SK-N-SH (cell line): Measurements from ENCODE around the gene SLCO2B1.

ENCODE experiments used
- CHD2 ChIP-seq: fragments of 150-350 bp; IDR thresholded peaks from 2 replicates; pipeline ENCODE4 v1.6.1; 2018; ENCODE audit warnings: low read length; ENCODE audit not compliant: partially characterized antibody
- EP300 ChIP-seq, 2 experiments: IDR thresholded peaks; 2 replicates each; pipeline versions ENCODE4 v1.4.0 to v1.6.1; 2012; ENCODE audit warnings: borderline replicate concordance in 1 of 2, low read depth in 1 of 2, low read length in 1 of 2
- FOSL2 ChIP-seq: IDR thresholded peaks from 2 replicates; pipeline ENCODE4 v1.4.0; 2012; ENCODE audit warnings: low read depth, mild to moderate bottlenecking, moderate library complexity, borderline replicate concordance
- FOXM1 ChIP-seq: IDR thresholded peaks from 2 replicates; pipeline ENCODE4 v1.4.0; 2012; ENCODE audit warnings: low read depth, mild to moderate bottlenecking
- POLR2AphosphoS5 ChIP-seq: IDR thresholded peaks from 2 replicates; pipeline ENCODE4 v1.6.1; 2012; ENCODE audit warnings: low read depth, low read length
- RAD21 ChIP-seq: IDR thresholded peaks from 2 replicates; pipeline ENCODE4 v1.6.1; 2012; ENCODE audit warnings: mild to moderate bottlenecking, low read length
- SIN3A ChIP-seq: IDR thresholded peaks from 2 replicates; pipeline ENCODE4 v1.6.1; 2012; ENCODE audit warnings: low read depth, mild to moderate bottlenecking, low read length, moderate library complexity, borderline replicate concordance
- TF ChIP-seq, protein P1 (sequence below): fragments of 200-600 bp; sonication (generic); IDR thresholded peaks from 2 replicates; pipeline ENCODE4 v1.6.1; 2017; ENCODE audit warnings: antibody characterized with exemption, mild to moderate bottlenecking, moderate library complexity
- TF ChIP-seq, protein P2 (sequence below): fragments of 150-350 bp; IDR thresholded peaks from 2 replicates; pipeline ENCODE4 v1.6.1; 2017; ENCODE audit warnings: antibody characterized with exemption, low read length, low read depth, borderline replicate concordance
- TF ChIP-seq, protein P3 (sequence below): IDR thresholded peaks from 2 replicates; pipeline ENCODE4 v1.6.1; 2012; ENCODE audit warnings: mild to moderate bottlenecking, low read depth, low read length, moderate library complexity
- TF ChIP-seq, protein P4 (sequence below): IDR thresholded peaks from 2 replicates; pipeline ENCODE4; 2012
- TF ChIP-seq, protein P5 (sequence below): IDR thresholded peaks from 2 replicates; pipeline ENCODE4 v1.4.0; 2012; ENCODE audit warnings: low read depth, borderline replicate concordance

DNA sequence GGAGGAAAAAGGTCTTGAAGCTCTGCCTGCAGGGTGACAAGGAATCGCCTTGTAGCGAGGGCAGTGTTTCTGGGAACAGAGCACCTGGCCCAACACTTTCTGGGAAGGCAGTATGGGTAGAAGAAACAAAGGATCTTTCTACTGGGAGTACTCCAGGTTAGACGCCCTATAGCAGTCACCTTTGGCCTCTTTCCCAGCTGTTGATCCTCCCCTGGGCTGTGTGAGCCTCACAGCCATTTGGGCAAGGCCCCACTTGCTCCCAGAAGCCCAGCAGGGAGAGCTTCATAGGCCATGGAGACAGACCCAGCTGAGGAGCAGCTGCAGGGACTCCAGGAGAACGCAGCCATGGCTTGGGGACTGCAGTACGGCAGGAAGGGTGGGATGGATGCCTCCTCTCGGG lies 1.2 kb downstream of the SLCO2B1 start:
- TF ChIP-seq, protein P1, sequence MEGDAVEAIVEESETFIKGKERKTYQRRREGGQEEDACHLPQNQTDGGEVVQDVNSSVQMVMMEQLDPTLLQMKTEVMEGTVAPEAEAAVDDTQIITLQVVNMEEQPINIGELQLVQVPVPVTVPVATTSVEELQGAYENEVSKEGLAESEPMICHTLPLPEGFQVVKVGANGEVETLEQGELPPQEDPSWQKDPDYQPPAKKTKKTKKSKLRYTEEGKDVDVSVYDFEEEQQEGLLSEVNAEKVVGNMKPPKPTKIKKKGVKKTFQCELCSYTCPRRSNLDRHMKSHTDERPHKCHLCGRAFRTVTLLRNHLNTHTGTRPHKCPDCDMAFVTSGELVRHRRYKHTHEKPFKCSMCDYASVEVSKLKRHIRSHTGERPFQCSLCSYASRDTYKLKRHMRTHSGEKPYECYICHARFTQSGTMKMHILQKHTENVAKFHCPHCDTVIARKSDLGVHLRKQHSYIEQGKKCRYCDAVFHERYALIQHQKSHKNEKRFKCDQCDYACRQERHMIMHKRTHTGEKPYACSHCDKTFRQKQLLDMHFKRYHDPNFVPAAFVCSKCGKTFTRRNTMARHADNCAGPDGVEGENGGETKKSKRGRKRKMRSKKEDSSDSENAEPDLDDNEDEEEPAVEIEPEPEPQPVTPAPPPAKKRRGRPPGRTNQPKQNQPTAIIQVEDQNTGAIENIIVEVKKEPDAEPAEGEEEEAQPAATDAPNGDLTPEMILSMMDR: no peak
- TF ChIP-seq FOSL2 (no peak), RAD21 (no peak), FOXM1 (no peak), EP300 (IDR thresholded peaks at IDR 0.05; ENCODE audit: borderline replicate concordance in 1 of 2, low read depth in 1 of 2, low read length in 1 of 2) (no peak), CHD2 (no peak), POLR2AphosphoS5 (no peak), SIN3A (no peak)
- TF ChIP-seq, protein P2, sequence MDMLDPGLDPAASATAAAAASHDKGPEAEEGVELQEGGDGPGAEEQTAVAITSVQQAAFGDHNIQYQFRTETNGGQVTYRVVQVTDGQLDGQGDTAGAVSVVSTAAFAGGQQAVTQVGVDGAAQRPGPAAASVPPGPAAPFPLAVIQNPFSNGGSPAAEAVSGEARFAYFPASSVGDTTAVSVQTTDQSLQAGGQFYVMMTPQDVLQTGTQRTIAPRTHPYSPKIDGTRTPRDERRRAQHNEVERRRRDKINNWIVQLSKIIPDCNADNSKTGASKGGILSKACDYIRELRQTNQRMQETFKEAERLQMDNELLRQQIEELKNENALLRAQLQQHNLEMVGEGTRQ: no peak
- TF ChIP-seq, protein P3, sequence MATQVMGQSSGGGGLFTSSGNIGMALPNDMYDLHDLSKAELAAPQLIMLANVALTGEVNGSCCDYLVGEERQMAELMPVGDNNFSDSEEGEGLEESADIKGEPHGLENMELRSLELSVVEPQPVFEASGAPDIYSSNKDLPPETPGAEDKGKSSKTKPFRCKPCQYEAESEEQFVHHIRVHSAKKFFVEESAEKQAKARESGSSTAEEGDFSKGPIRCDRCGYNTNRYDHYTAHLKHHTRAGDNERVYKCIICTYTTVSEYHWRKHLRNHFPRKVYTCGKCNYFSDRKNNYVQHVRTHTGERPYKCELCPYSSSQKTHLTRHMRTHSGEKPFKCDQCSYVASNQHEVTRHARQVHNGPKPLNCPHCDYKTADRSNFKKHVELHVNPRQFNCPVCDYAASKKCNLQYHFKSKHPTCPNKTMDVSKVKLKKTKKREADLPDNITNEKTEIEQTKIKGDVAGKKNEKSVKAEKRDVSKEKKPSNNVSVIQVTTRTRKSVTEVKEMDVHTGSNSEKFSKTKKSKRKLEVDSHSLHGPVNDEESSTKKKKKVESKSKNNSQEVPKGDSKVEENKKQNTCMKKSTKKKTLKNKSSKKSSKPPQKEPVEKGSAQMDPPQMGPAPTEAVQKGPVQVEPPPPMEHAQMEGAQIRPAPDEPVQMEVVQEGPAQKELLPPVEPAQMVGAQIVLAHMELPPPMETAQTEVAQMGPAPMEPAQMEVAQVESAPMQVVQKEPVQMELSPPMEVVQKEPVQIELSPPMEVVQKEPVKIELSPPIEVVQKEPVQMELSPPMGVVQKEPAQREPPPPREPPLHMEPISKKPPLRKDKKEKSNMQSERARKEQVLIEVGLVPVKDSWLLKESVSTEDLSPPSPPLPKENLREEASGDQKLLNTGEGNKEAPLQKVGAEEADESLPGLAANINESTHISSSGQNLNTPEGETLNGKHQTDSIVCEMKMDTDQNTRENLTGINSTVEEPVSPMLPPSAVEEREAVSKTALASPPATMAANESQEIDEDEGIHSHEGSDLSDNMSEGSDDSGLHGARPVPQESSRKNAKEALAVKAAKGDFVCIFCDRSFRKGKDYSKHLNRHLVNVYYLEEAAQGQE: no peak
- TF ChIP-seq, protein P4, sequence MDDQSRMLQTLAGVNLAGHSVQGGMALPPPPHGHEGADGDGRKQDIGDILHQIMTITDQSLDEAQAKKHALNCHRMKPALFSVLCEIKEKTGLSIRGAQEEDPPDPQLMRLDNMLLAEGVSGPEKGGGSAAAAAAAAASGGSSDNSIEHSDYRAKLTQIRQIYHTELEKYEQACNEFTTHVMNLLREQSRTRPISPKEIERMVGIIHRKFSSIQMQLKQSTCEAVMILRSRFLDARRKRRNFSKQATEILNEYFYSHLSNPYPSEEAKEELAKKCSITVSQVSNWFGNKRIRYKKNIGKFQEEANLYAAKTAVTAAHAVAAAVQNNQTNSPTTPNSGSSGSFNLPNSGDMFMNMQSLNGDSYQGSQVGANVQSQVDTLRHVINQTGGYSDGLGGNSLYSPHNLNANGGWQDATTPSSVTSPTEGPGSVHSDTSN: no peak
- TF ChIP-seq, protein P5, sequence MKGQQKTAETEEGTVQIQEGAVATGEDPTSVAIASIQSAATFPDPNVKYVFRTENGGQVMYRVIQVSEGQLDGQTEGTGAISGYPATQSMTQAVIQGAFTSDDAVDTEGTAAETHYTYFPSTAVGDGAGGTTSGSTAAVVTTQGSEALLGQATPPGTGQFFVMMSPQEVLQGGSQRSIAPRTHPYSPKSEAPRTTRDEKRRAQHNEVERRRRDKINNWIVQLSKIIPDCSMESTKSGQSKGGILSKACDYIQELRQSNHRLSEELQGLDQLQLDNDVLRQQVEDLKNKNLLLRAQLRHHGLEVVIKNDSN: no peak
